Measurements from ENCODE around the gene WBP1L. TPM values are rescaled to one million over a fixed set of nuclear protein-coding genes. Genes with fewer than 3 reads are reported as not detected.
"Not testable (repeated sequence)": the region's sequence is repeated elsewhere in the genome, so short reads cannot be mapped to it uniquely, and the experiment has no call there.

The WBP1L gene
- total and polyA plus RNA-seq, 4 donors = 12.3 to 43.6 (median 27.6) TPM

DNA sequence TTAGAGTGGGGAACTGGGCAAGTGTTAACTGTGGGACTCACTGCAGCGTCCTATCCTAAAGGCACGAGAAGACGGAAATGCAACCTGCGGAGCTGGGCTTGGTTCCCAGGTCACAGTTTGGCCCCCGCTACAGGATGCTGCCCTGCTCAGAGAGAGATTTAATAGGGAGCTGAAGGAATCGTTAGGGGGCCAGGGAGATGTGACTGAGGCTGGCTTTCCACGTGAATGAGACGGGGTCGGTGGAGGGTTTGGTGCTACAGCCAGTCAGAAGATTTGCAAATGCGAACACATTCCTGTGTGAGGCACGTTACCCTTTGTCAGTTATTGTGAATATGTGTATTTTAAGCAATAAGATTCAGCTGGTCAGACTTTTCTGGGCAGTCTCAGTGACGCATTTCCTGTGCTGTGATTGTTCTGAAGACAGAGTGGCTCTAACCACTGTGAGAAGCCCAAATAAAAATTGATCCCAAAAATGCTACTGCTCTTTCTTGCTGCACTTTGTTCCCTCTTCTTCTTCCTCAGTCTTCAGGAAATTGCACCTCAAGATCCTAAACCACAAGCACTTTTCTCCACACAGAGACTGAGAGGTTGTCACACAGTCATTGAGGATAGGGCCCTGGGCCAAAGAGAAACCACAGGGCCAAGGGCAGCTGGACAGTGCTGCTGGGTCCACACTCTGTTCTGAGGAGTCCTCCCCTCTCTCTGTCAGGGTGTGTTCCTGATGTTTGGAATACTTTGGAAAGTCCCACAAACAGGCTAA lies 72.2 kb downstream of the WBP1L start (continued):
- TF ChIP-seq JUND (IDR thresholded peaks at IDR 0.05) (no peak), FOXA2 (IDR thresholded peaks at IDR 0.05) (no peak), TAF1 (conservative IDR thresholded peaks at IDR 0.05) (no peak), RXRA (IDR thresholded peaks at IDR 0.05) (peak in 1 of 2 donors; percentile 9), SP1 (IDR thresholded peaks at IDR 0.05) (peak; percentile 28), HNF4G (IDR thresholded peaks at IDR 0.05) (no peak), RAD21 (IDR thresholded peaks at IDR 0.05) (peak in 1 of 2 donors; percentile 17)
- TF ChIP-seq, protein P1, sequence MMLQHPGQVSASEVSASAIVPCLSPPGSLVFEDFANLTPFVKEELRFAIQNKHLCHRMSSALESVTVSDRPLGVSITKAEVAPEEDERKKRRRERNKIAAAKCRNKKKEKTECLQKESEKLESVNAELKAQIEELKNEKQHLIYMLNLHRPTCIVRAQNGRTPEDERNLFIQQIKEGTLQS (IDR thresholded peaks at IDR 0.05) = no peak

DNA sequence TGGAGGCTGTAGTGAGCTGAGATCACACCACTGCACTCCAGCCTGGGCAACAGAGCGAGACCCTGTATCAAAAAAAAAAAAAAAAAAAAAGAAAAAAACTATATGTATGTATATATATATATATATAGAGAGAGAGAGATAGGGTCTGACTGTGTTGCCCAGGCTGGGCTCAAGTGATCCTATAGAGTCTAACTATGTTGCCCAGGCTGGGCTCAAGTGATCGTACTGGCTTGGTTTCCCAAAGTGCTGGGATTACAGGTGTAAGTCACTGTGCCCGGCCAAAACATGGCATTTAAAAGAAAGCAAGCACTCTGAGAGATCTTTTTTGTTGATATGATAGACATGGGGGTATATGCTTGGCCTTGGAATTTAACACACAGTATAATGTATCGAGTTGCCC lies 73.4 kb downstream of the WBP1L start:
- DNase-seq (ENCODE audit: low spot score) = no peak
- 96% methylated on average over 4 of the region's 4 CpGs for WGBS
- Histone ChIP-seq H3K4me3 (ENCODE audit: low read depth in 1 of 3, low read length in 3 of 3) (no peak overlapping the region), H3K9me3 (ENCODE audit: control insufficient read depth in 4 of 4, low read length in 3 of 4) (no peaks in the 10 kb centered on the region), H3K4me1 (ENCODE audit: control insufficient read depth in 4 of 4, insufficient read depth in 4 of 4, low read length in 3 of 4) (peaks cover 3 to 30% (median 20%) of the 10 kb centered on the region in 4 donors), H3K27ac (ENCODE audit: low read depth in 1 of 2, low read length in 2 of 2) (no peak overlapping the region), H3K9ac (ENCODE audit: low read depth in 1 of 2, low read length in 2 of 2) (no peak overlapping the region), H3K27me3 (ENCODE audit: control insufficient read depth in 4 of 4, insufficient read depth in 4 of 4, low read length in 3 of 4) (no peaks in the 10 kb centered on the region), H3K36me3 (ENCODE audit: control insufficient read depth in 4 of 4, insufficient read depth in 3 of 4, low read depth in 1 of 4, low read length in 3 of 4) (peaks cover 0 to 15% (median 11%) of the 10 kb centered on the region in 4 donors)
- TF ChIP-seq EGR1 (IDR thresholded peaks at IDR 0.05; ENCODE audit: low read depth in 2 of 2) (no peak), YY1 (IDR thresholded peaks at IDR 0.05) (no peak), GABPA (IDR thresholded peaks at IDR 0.05 in 1 of 2, conservative IDR thresholded peaks at IDR 0.05 in 1 of 2) (no peak), TAF1 (conservative IDR thresholded peaks at IDR 0.05) (no peak)
- TF ChIP-seq, protein P2, sequence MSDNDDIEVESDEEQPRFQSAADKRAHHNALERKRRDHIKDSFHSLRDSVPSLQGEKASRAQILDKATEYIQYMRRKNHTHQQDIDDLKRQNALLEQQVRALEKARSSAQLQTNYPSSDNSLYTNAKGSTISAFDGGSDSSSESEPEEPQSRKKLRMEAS (IDR thresholded peaks at IDR 0.05) = no peak
- TF ChIP-seq, protein P1 (IDR thresholded peaks at IDR 0.05) = no peak
- TF ChIP-seq, protein P3, sequence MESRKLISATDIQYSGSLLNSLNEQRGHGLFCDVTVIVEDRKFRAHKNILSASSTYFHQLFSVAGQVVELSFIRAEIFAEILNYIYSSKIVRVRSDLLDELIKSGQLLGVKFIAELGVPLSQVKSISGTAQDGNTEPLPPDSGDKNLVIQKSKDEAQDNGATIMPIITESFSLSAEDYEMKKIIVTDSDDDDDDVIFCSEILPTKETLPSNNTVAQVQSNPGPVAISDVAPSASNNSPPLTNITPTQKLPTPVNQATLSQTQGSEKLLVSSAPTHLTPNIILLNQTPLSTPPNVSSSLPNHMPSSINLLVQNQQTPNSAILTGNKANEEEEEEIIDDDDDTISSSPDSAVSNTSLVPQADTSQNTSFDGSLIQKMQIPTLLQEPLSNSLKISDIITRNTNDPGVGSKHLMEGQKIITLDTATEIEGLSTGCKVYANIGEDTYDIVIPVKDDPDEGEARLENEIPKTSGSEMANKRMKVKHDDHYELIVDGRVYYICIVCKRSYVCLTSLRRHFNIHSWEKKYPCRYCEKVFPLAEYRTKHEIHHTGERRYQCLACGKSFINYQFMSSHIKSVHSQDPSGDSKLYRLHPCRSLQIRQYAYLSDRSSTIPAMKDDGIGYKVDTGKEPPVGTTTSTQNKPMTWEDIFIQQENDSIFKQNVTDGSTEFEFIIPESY (IDR thresholded peaks at IDR 0.05) = no peak

DNA sequence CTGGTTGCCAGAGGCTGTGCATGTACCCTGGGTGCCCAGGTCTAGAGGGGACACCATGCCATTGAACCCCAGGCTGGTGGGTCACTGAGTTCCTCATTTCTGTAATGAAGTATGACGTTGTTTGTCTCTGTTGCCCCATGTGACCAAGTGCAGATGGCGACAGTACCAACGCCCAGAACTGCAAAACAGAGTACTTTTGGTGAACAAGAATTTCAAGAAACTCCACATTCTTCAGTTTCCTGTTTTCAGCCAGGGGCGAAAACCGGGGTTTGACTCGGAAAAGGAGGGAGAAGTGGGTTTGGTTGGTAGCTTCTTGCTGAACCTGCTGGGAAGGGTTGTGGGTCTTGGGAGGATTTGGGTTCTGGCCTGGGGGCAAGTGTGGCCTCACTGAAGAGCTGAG lies 75.3 kb downstream of the WBP1L start:
- Histone ChIP-seq H3K36me3 (ENCODE audit: control insufficient read depth in 4 of 4, insufficient read depth in 3 of 4, low read depth in 1 of 4, low read length in 3 of 4) (peaks cover 0 to 3% (median 0%) of the 10 kb centered on the region in 4 donors), H3K4me3 (ENCODE audit: low read depth in 1 of 3, low read length in 3 of 3) (no peak overlapping the region), H3K4me1 (ENCODE audit: control insufficient read depth in 4 of 4, insufficient read depth in 4 of 4, low read length in 3 of 4) (peaks cover 0 to 14% (median 9%) of the 10 kb centered on the region in 4 donors), H3K27ac (ENCODE audit: low read depth in 1 of 2, low read length in 2 of 2) (peak overlapping the region in 1 of 2 donors; percentile 34), H3K9me3 (ENCODE audit: control insufficient read depth in 4 of 4, low read length in 3 of 4) (no peaks in the 10 kb centered on the region), H3K9ac (ENCODE audit: low read depth in 1 of 2, low read length in 2 of 2) (no peak overlapping the region), H3K27me3 (ENCODE audit: control insufficient read depth in 4 of 4, insufficient read depth in 4 of 4, low read length in 3 of 4) (no peaks in the 10 kb centered on the region)
- TF ChIP-seq HNF4G (IDR thresholded peaks at IDR 0.05) (no peak), RXRA (IDR thresholded peaks at IDR 0.05) (peak in 1 of 2 donors; percentile 33), EGR1 (IDR thresholded peaks at IDR 0.05; ENCODE audit: low read depth in 2 of 2) (no peak), HNF4A (conservative IDR thresholded peaks at IDR 0.05) (no peak), YY1 (IDR thresholded peaks at IDR 0.05) (no peak)
- TF ChIP-seq, protein P1 (IDR thresholded peaks at IDR 0.05) = no peak
- 76% methylated on average over 6 of the region's 6 CpGs for WGBS
- DNase-seq (ENCODE audit: low spot score) = no peak

DNA sequence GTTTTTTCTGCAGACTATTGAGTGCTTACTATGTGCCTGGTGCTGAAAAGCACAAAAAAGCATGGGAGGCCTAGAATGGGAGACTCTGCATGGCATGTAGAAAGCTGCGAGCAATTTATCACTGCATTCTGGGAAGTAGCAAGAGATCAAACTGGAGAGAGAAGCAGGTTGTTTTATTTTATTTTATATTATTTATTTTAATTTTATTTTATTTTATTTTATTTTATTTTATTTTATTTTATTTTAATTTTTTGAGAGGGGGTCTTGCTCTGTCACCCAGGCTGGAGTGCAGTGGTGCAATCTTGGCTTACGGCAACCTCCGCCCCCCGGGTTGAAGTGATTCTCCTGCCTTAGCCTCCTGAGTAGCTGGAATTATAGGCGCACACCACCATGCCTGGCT lies 76.3 kb downstream of the WBP1L start:
- not testable (repeated sequence) for H3K27ac ChIP-seq (ENCODE audit: low read depth in 1 of 2, low read length in 2 of 2)

More for the DNA sequence above, 76.3 kb downstream of the WBP1L start:
- H3K36me3 ChIP-seq (ENCODE audit: control insufficient read depth in 4 of 4, insufficient read depth in 3 of 4, low read depth in 1 of 4, low read length in 3 of 4); H3K9ac ChIP-seq (ENCODE audit: low read depth in 1 of 2, low read length in 2 of 2); H3K9me3 ChIP-seq (ENCODE audit: control insufficient read depth in 4 of 4, low read length in 3 of 4); H3K4me3 ChIP-seq (ENCODE audit: low read depth in 1 of 3, low read length in 3 of 3); H3K27me3 ChIP-seq (ENCODE audit: control insufficient read depth in 4 of 4, insufficient read depth in 4 of 4, low read length in 3 of 4); DNase-seq (ENCODE audit: low spot score); H3K4me1 ChIP-seq (ENCODE audit: control insufficient read depth in 4 of 4, insufficient read depth in 4 of 4, low read length in 3 of 4): not testable (repeated sequence)
- 97% methylated on average over 5 of the region's 5 CpGs for WGBS

Data from liver (tissue), 9 donors.